Thoracic aorta (tissue), 2 donors: Measurements from ENCODE around the gene HLA-A. TPM values are rescaled to one million over a fixed set of nuclear protein-coding genes. Genes with fewer than 3 reads are reported as not detected.

Experiments
- ATAC-seq: fragments of 150-250 bp; one replicate; pipeline ENCODE4 v1.8.0; 2017; ENCODE audit warnings: low read depth; ENCODE audit not compliant: insufficient number of reproducible peaks, low FRiP score
- DNase-seq: peaks from one replicate; pipeline ENCODE4 v3.0.0-alpha.2; 2020; ENCODE audit warnings: low spot score
- H3K27ac ChIP-seq, 2 donors: fragments of 200-600 bp; sonication (generic); 1 replicate in 1 of 2; 2 replicates in 1 of 2; pipeline ENCODE4 v1.5.1; 2016; ENCODE audit warnings: mild to moderate bottlenecking in 2 of 2, moderate library complexity in 2 of 2
- H3K27me3 ChIP-seq: fragments of 200-600 bp; sonication (generic); replicated peaks from 2 replicates; pipeline ENCODE4 v1.6.0; 2016; ENCODE audit warnings: mild to moderate bottlenecking; ENCODE audit not compliant: insufficient read depth
- H3K36me3 ChIP-seq: fragments of 200-600 bp; sonication (generic); one replicate; pipeline ENCODE4 v1.5.1; 2016
- H3K4me1 ChIP-seq, 2 donors: fragments of 200-600 bp; sonication (generic); 1 replicate in 1 of 2; 2 replicates in 1 of 2; pipeline versions ENCODE4 v1.5.1 to v1.6.0; 2016; ENCODE audit warnings: low read depth in 2 of 2, mild to moderate bottlenecking in 1 of 2; ENCODE audit not compliant: control insufficient read depth in 1 of 2
- H3K4me3 ChIP-seq: fragments of 200-600 bp; sonication (generic); 2 replicates; pipeline ENCODE4 v1.5.1; 2016; ENCODE audit warnings: mild to moderate bottlenecking
- H3K9me3 ChIP-seq: fragments of 200-600 bp; sonication (generic); 2 replicates; pipeline ENCODE4 v1.5.1; 2016
- total RNA-seq, 2 donors: library from RNA; depleted of rRNA; stranded (reverse); fragments of >200 nt; gene quantifications; one replicate each; pipeline versions ENCODE4 v1.1.0 to v1.2.3, GENCODE V29; 2016
- TF ChIP-seq, protein P1 (sequence below): fragments of 200-600 bp; sonication (generic); IDR thresholded peaks from one replicate; pipeline ENCODE4 v1.5.1; 2019; ENCODE audit warnings: antibody characterized with exemption

HLA-A gene
- total RNA-seq, 2 donors from 2014 or later, result 525 to 870 TPM

GRCh38 chr6:29994826-29995225 is 52.5 kb downstream of the HLA-A start:
- DNase-seq (no peak), ATAC-seq (no peak)
- Histone ChIP-seq H3K4me3 (no peak overlapping the region), H3K36me3 (no peaks in the 10 kb centered on the region), H3K27ac (no peak overlapping the region), H3K9me3 (no peaks in the 10 kb centered on the region), H3K27me3 (no peaks in the 10 kb centered on the region), H3K4me1 (no peaks in the 10 kb centered on the region)
- TF ChIP-seq, protein P1, sequence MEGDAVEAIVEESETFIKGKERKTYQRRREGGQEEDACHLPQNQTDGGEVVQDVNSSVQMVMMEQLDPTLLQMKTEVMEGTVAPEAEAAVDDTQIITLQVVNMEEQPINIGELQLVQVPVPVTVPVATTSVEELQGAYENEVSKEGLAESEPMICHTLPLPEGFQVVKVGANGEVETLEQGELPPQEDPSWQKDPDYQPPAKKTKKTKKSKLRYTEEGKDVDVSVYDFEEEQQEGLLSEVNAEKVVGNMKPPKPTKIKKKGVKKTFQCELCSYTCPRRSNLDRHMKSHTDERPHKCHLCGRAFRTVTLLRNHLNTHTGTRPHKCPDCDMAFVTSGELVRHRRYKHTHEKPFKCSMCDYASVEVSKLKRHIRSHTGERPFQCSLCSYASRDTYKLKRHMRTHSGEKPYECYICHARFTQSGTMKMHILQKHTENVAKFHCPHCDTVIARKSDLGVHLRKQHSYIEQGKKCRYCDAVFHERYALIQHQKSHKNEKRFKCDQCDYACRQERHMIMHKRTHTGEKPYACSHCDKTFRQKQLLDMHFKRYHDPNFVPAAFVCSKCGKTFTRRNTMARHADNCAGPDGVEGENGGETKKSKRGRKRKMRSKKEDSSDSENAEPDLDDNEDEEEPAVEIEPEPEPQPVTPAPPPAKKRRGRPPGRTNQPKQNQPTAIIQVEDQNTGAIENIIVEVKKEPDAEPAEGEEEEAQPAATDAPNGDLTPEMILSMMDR, result no peak

- Histone ChIP-seq H3K27me3 (no peaks in the 10 kb centered on the region), H3K36me3 (no peaks in the 10 kb centered on the region), H3K27ac (no peak overlapping the region), H3K4me1 (no peaks in the 10 kb centered on the region), H3K9me3 (no peaks in the 10 kb centered on the region), H3K4me3 (no peak overlapping the region)
- ATAC-seq (no peak), DNase-seq (no peak)
- TF ChIP-seq, protein P1, result no peak
Observed at GRCh38 chr6:29995340-29995777, 53.0 kb downstream of the HLA-A start.

Other genes starting within 250 kb of the HLA-A start
- gene HLA-F, start 219.1 kb upstream of the HLA-A start, total RNA-seq, result 100 to 1,000 TPM in 1 of 2 donors, 10 to 100 TPM in 1; 94.2 to 117 TPM
- under 1 TPM in 1 of 2 donors, not detected in 1; 0.85 TPM for gene HLA-G, start 114.7 kb upstream of the HLA-A start, total RNA-seq
- gene POLR1H, start 118.7 kb downstream of the HLA-A start, total RNA-seq, result 10 to 100 TPM; 11.2 to 19.1 TPM
- 10 to 100 TPM; 25.2 to 45.5 TPM for gene PPP1R11, start 124.7 kb downstream of the HLA-A start, total RNA-seq
- gene RNF39, start 133.2 kb downstream of the HLA-A start, total RNA-seq, result not detected
- 1 to 10 TPM in 1 of 2 donors, not detected in 1; 2.0 TPM for gene TRIM31, start 170.6 kb downstream of the HLA-A start, total RNA-seq
- gene TRIM40, start 193.6 kb downstream of the HLA-A start, total RNA-seq, result not detected
- not detected for gene TRIM10, start 218.7 kb downstream of the HLA-A start, total RNA-seq
- not detected for gene TRIM15, start 221.0 kb downstream of the HLA-A start, total RNA-seq